T-helper 2 cell treated with Interferon-gamma antibody and Interleukin-4, amounts not matched to agents 5 μg/mL and 100 μg/mL, for 36 hours (primary cell): Measurements from ENCODE around the gene MMD.
"Not testable (repeated sequence)": the region's sequence is repeated elsewhere in the genome, so short reads cannot be mapped to it uniquely, and the experiment has no call there.

Experiments
- DNase-seq: peaks from one replicate; pipeline ENCODE4 v3.0.0; 2021; ENCODE audit warnings: low spot score
- H3K27ac Mint-ChIP-seq: one replicate; pipeline ENCODE4 v1.8.0; 2021; ENCODE audit warnings: mild to moderate bottlenecking, mixed read lengths
- H3K27me3 Mint-ChIP-seq: one replicate; pipeline ENCODE4 v1.8.0; 2021; ENCODE audit warnings: low read depth, mixed read lengths
- H3K36me3 Mint-ChIP-seq: one replicate; pipeline ENCODE4 v1.8.0; 2021; ENCODE audit warnings: low read depth, mixed read lengths
- H3K4me1 Mint-ChIP-seq: one replicate; pipeline ENCODE4 v1.8.0; 2021; ENCODE audit warnings: low read depth, mixed read lengths
- H3K4me3 Mint-ChIP-seq: one replicate; pipeline ENCODE4 v1.8.0; 2022; ENCODE audit warnings: mild to moderate bottlenecking, moderate library complexity, mixed read lengths
- H3K9me3 Mint-ChIP-seq: one replicate; pipeline ENCODE4 v1.8.0; 2021; ENCODE audit warnings: mixed read lengths

The MMD gene

DNA sequence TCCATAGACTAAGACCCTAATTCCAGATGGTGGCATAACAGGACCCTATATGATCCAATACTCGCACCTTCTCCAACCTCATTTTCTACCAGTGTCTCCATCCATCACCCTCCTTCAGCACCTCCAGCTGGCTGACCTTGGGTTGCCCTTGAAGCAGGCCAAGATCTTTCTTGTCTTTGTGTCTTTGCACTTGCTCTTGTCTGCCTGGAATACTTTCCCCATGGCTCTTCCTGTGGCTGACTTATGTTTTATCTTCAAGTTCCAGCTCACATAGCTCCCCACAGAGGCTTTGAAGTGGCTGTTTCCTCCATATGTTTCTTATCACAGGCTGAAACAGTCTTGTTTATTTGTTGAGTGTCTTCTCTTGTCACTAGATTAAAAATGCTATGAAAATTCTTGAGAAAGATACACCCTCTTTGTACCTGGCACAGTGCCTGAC, 29.6 kb upstream of the MMD start:
- Mint-ChIP-seq H3K4me1 (peaks cover 19% of the 10 kb centered on the region), H3K36me3 (no peaks in the 10 kb centered on the region), H3K9me3 (no peaks in the 10 kb centered on the region), H3K4me3 (no peak overlapping the region), H3K27me3 (peaks cover 21% of the 10 kb centered on the region), H3K27ac (peak overlapping the region; percentile 6)
- no peak for DNase-seq

- Mint-ChIP-seq H3K27ac (no peak overlapping the region), H3K9me3 (no peaks in the 10 kb centered on the region), H3K4me1 (peaks cover 19% of the 10 kb centered on the region), H3K27me3 (peaks cover 17% of the 10 kb centered on the region), H3K36me3 (no peaks in the 10 kb centered on the region), H3K4me3 (no peak overlapping the region)
- DNase-seq, result no peak
Observed at GRCh38 chr17:55450232-55450825, 28.7 kb upstream of the MMD start.

GRCh38 chr17:55448681-55449080, 27.0 kb upstream of the MMD start:
- Mint-ChIP-seq H3K27me3 (peaks cover 11% of the 10 kb centered on the region), H3K9me3 (no peaks in the 10 kb centered on the region), H3K27ac (no peak overlapping the region), H3K36me3 (no peaks in the 10 kb centered on the region), H3K4me3 (no peak overlapping the region), H3K4me1 (peaks cover 16% of the 10 kb centered on the region)
- DNase-seq, result no peak

DNA sequence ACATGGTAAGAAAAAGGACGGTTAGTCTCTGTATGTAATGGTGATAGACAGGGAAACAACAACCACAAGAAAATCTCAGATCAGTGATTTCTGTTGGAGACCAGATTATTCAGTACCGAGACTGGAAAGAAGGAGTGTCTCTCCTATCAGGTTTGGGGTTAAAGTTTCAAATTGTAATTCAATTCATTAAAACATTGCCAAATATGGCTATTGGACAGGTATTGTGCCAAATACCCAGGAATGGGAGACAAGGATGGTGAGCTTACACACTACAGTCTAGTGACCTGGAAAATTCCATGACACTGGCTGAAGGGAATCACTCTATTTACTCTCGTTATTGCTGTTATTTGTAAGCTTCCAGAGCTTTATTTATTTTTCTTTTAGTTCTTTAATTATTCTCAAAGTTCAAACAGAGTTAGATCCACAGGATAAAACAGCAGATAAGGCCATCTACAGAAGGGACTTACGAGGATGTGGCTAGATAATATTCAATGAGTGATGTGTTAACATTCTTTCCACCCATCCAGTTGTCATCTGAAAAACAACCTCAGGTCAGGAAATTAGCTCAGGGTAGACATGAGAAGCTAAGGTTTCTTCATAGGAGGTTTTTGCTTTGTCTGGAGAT, 25.1 kb upstream of the MMD start:
- Mint-ChIP-seq H3K4me3 (no peak overlapping the region), H3K9me3 (no peaks in the 10 kb centered on the region), H3K36me3 (no peaks in the 10 kb centered on the region), H3K27me3 (peaks cover 14% of the 10 kb centered on the region), H3K4me1 (peaks cover 6% of the 10 kb centered on the region), H3K27ac (no peak overlapping the region)
- no peak for DNase-seq

DNA sequence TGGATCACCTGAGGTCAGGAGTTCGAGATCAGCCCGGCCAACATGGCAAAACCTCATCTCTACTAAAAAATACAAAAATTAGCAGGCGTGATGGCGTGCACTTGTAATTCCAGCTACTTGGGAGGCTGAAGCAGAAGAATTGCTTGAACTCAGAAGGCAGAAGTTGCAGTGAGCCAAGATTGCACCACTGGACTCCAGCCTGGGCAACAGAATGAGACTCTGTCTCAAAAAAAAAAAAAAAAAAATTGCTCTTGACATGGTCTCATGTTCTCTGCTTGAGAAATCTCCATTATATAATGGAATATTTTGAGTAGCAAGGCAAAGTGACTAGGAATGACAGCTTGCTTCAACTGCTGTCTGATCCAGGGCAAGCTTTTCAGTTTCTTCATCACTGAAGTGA, 24.4 kb upstream of the MMD start:
- peaks cover 11% of the 10 kb centered on the region for H3K27me3 Mint-ChIP-seq
- H3K36me3 Mint-ChIP-seq, H3K4me3 Mint-ChIP-seq, H3K27ac Mint-ChIP-seq, H3K9me3 Mint-ChIP-seq, DNase-seq, H3K4me1 Mint-ChIP-seq: not testable (repeated sequence)

- no peaks in the 10 kb centered on the region for H3K9me3 Mint-ChIP-seq
Observed at GRCh38 chr17:55444471-55445441, 23.1 kb upstream of the MMD start.

GRCh38 chr17:55443904-55444303, 22.3 kb upstream of the MMD start:
- H3K4me3 Mint-ChIP-seq, result no peak overlapping the region
- no peak overlapping the region for H3K27ac Mint-ChIP-seq
- peaks cover 8% of the 10 kb centered on the region for H3K27me3 Mint-ChIP-seq
- DNase-seq, result no peak
- H3K4me1 Mint-ChIP-seq, result no peaks in the 10 kb centered on the region
- no peaks in the 10 kb centered on the region for H3K36me3 Mint-ChIP-seq
- H3K9me3 Mint-ChIP-seq, result no peaks in the 10 kb centered on the region

More at GRCh38 chr17:55444471-55445441, 23.1 kb upstream of the MMD start:
- H3K4me1 Mint-ChIP-seq, result no peaks in the 10 kb centered on the region
- H3K27me3 Mint-ChIP-seq, result peaks cover 8% of the 10 kb centered on the region
- no peak for DNase-seq
- no peak overlapping the region for H3K4me3 Mint-ChIP-seq
- H3K36me3 Mint-ChIP-seq, result no peaks in the 10 kb centered on the region
- no peak overlapping the region for H3K27ac Mint-ChIP-seq

GRCh38 chr17:55442953-55443683, 21.5 kb upstream of the MMD start:
- H3K9me3 Mint-ChIP-seq, result no peaks in the 10 kb centered on the region
- no peak overlapping the region for H3K4me3 Mint-ChIP-seq
- H3K27ac Mint-ChIP-seq, result no peak overlapping the region
- no peaks in the 10 kb centered on the region for H3K4me1 Mint-ChIP-seq
- no peak for DNase-seq
- no peaks in the 10 kb centered on the region for H3K36me3 Mint-ChIP-seq
- H3K27me3 Mint-ChIP-seq, result peaks cover 12% of the 10 kb centered on the region

DNA sequence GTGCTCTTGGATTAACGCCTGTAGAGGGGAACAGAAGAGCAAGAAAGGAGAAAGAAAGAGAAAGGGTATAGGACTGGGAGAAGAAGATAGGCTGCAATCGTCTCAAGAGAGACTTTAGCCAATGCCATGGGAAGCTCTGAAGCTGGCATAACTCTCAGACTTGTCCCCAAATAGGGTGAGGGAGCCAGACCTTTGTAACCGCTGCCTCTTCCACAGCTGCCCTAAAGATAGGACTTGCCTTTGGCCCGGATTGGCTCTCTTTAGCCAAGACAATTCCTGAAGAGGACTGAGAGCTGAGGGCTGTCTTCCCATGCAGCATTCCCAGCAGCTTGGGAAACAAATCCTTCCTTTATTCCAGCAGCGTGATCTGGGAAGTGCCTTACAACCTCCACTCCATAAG, 20.8 kb upstream of the MMD start:
- DNase-seq, result no peak
- no peak overlapping the region for H3K4me3 Mint-ChIP-seq
- H3K36me3 Mint-ChIP-seq, result no peaks in the 10 kb centered on the region

GRCh38 chr17:55441544-55441943, 19.9 kb upstream of the MMD start:
- Mint-ChIP-seq H3K36me3 (no peaks in the 10 kb centered on the region), H3K9me3 (no peaks in the 10 kb centered on the region), H3K4me3 (no peak overlapping the region), H3K4me1 (peaks cover 1% of the 10 kb centered on the region), H3K27ac (no peak overlapping the region), H3K27me3 (peaks cover 24% of the 10 kb centered on the region)
- DNase-seq, result no peak

More for the DNA sequence above, 20.8 kb upstream of the MMD start:
- Mint-ChIP-seq H3K9me3 (no peaks in the 10 kb centered on the region), H3K27me3 (peaks cover 18% of the 10 kb centered on the region), H3K27ac (no peak overlapping the region), H3K4me1 (peaks cover 1% of the 10 kb centered on the region)

DNA sequence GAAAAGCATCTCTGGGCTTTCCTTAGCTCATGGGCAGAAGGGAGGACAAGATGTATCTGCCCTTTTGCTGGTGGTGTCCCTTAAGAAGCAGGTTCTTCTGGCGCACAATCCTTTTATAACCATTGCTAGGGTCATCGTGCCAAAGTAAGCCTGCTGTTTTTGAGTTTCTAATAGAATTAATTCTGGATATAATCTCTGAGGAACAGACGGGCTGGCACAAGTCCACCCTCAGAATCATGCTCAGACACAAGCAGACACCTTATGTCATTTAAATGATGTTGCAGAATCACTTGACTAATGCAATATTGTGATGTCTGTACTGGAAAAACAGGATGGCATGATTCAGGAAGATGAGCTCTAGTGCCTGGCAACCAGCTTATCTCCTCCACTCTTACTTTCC, 18.8 kb upstream of the MMD start:
- Mint-ChIP-seq H3K4me1 (peaks cover 1% of the 10 kb centered on the region), H3K9me3 (no peaks in the 10 kb centered on the region), H3K36me3 (no peaks in the 10 kb centered on the region), H3K4me3 (no peak overlapping the region), H3K27me3 (peaks cover 24% of the 10 kb centered on the region), H3K27ac (no peak overlapping the region)
- DNase-seq, result no peak

- no peak for DNase-seq
- Mint-ChIP-seq H3K4me1 (peaks cover 15% of the 10 kb centered on the region), H3K9me3 (no peaks in the 10 kb centered on the region), H3K36me3 (no peaks in the 10 kb centered on the region), H3K4me3 (no peak overlapping the region), H3K27ac (no peak overlapping the region), H3K27me3 (peaks cover 27% of the 10 kb centered on the region)
Observed at GRCh38 chr17:55437159-55437605, 15.5 kb upstream of the MMD start.

- no peaks in the 10 kb centered on the region for H3K9me3 Mint-ChIP-seq
- H3K4me3 Mint-ChIP-seq, result no peak overlapping the region
- no peaks in the 10 kb centered on the region for H3K36me3 Mint-ChIP-seq
- no peak for DNase-seq
- H3K27me3 Mint-ChIP-seq, result peaks cover 27% of the 10 kb centered on the region
- H3K27ac Mint-ChIP-seq, result no peak overlapping the region
- peaks cover 17% of the 10 kb centered on the region for H3K4me1 Mint-ChIP-seq
Observed at GRCh38 chr17:55436224-55437158, 14.9 kb upstream of the MMD start.
